Uterus (tissue), 2 donors: ENCODE data around the gene UBTF.

Source experiments
- CTCF ChIP-seq, 4 experiments: fragments of 200-600 bp in 2 of 4; fragments of 450-650 bp in 2 of 4; sonication (generic) in 2 of 4; IDR thresholded peaks; one replicate each; pipeline ENCODE4 v1.5.1; 2016 to 2019; ENCODE audit warnings: antibody characterized with exemption in 4 of 4, mild to moderate bottlenecking in 2 of 4, moderate library complexity in 1 of 4
- POLR2A ChIP-seq, 2 donors: fragments of 450-650 bp; IDR thresholded peaks; one replicate each; pipeline ENCODE4 v1.6.1; 2016; ENCODE audit warnings: antibody characterized with exemption in 2 of 2, mild to moderate bottlenecking in 1 of 2, moderate library complexity in 1 of 2

- TF ChIP-seq CTCF (IDR thresholded peaks at IDR 0.05), result no peak
- no peak for TF ChIP-seq POLR2A (IDR thresholded peaks at IDR 0.05)
Measured at GRCh38 chr17:44209786-44210341, 9.6 kb downstream of the UBTF start.
